Spinal cord (tissue), 10 donors: ENCODE measurements around the gene MTAP. TPM values are rescaled to one million over a fixed set of nuclear protein-coding genes. Genes with fewer than 3 reads are reported as not detected.
A peak's percentile ranks its signal among the peaks of the same experiment; 100 is the strongest.

Source experiments
- DNase-seq, 6 donors: peaks; one replicate each; pipeline versions ENCODE4 v3.0.0 to v3.0.0-alpha.2; 2013 to 2015; ENCODE audit warnings: low spot score in 6 of 6, low read depth in 4 of 6
- H3K27ac ChIP-seq: one replicate; pipeline ENCODE4 v1.5.1; 2013; ENCODE audit warnings: low read depth, low read length, control low read depth
- H3K27me3 ChIP-seq: one replicate; pipeline ENCODE4 v1.6.1; 2013; ENCODE audit warnings: low read length; ENCODE audit not compliant: control insufficient read depth, insufficient read depth
- H3K36me3 ChIP-seq: one replicate; pipeline ENCODE4 v1.6.1; 2013; ENCODE audit warnings: low read length; ENCODE audit not compliant: control insufficient read depth, insufficient read depth
- H3K4me1 ChIP-seq: one replicate; pipeline ENCODE4 v1.6.1; 2013; ENCODE audit warnings: low read length; ENCODE audit not compliant: control insufficient read depth, insufficient read depth
- H3K4me3 ChIP-seq: one replicate; pipeline ENCODE4 v1.5.1; 2013; ENCODE audit warnings: low read depth, low read length, control low read depth
- H3K9me3 ChIP-seq: one replicate; pipeline ENCODE4 v1.6.1; 2013; ENCODE audit warnings: low read length; ENCODE audit not compliant: control insufficient read depth, insufficient read depth
- WGBS: methylation state at CpG from one replicate; pipeline ENCODE4 v1.1.5; 2013; ENCODE audit warnings: missing lambda C conversion rate; ENCODE audit not compliant: insufficient coverage; 5-methylcytosine and 5-hydroxymethylcytosine counted together
- polyA plus RNA-seq, 2 donors: library from polyadenylated mRNA; unstranded; fragments of 120-200 nt; gene quantifications; one replicate each; pipeline ENCODE4 v1.2.1, GENCODE V29; 2013; ENCODE audit not compliant: insufficient read length in 2 of 2
- total RNA-seq, 2 donors: library from RNA; depleted of rRNA in 1 of 2; stranded (reverse); fragments of 120-200 nt in 1 of 2; fragments of >200 nt in 1 of 2; gene quantifications; one replicate each; pipeline versions ENCODE4 v1.2.3 to v1.2.4, GENCODE V29; 2013 to 2014
- donor health status: healthy.

MTAP gene
- total and polyA plus RNA-seq, 4 donors = 19.8 to 30.0 (median 22.8) TPM

GRCh38 chr9:21777701-21778100, 24.7 kb upstream of the MTAP start:
- no peaks in the 10 kb centered on the region for H3K27me3 ChIP-seq
- no peaks in the 10 kb centered on the region for H3K4me1 ChIP-seq
- WGBS = no CpG with 5 or more reads among the region's 1 CpG
- no peak overlapping the region for H3K27ac ChIP-seq
- H3K4me3 ChIP-seq = no peak overlapping the region
- H3K9me3 ChIP-seq = no peaks in the 10 kb centered on the region
- no peaks in the 10 kb centered on the region for H3K36me3 ChIP-seq
- no peak for DNase-seq

- Histone ChIP-seq H3K27ac (no peak overlapping the region), H3K9me3 (no peaks in the 10 kb centered on the region), H3K36me3 (no peaks in the 10 kb centered on the region), H3K27me3 (no peaks in the 10 kb centered on the region), H3K4me3 (no peak overlapping the region), H3K4me1 (no peaks in the 10 kb centered on the region)
- no peak for DNase-seq
- no CpG with 5 or more reads among the region's 1 CpG for WGBS
Observed at GRCh38 chr9:21778304-21778703, 24.1 kb upstream of the MTAP start.

- Histone ChIP-seq H3K9me3 (no peaks in the 10 kb centered on the region), H3K4me3 (no peak overlapping the region), H3K4me1 (no peaks in the 10 kb centered on the region), H3K27ac (no peak overlapping the region), H3K36me3 (no peaks in the 10 kb centered on the region), H3K27me3 (no peaks in the 10 kb centered on the region)
- no peak for DNase-seq
- no CpG with 5 or more reads among the region's 2 CpGs for WGBS
Observed at GRCh38 chr9:21779397-21779796, 23.0 kb upstream of the MTAP start.

GRCh38 chr9:21781656-21782055, 20.8 kb upstream of the MTAP start:
- H3K9me3 ChIP-seq = no peaks in the 10 kb centered on the region
- no CpG with 5 or more reads among the region's 2 CpGs for WGBS
- H3K27ac ChIP-seq = no peak overlapping the region
- no peak for DNase-seq
- H3K36me3 ChIP-seq = no peaks in the 10 kb centered on the region
- no peaks in the 10 kb centered on the region for H3K27me3 ChIP-seq
- H3K4me3 ChIP-seq = no peak overlapping the region
- no peaks in the 10 kb centered on the region for H3K4me1 ChIP-seq

GRCh38 chr9:21782205-21782604, 20.2 kb upstream of the MTAP start:
- Histone ChIP-seq H3K27me3 (no peaks in the 10 kb centered on the region), H3K4me1 (no peaks in the 10 kb centered on the region), H3K9me3 (no peaks in the 10 kb centered on the region), H3K27ac (no peak overlapping the region), H3K4me3 (no peak overlapping the region), H3K36me3 (no peaks in the 10 kb centered on the region)
- no peak for DNase-seq
- WGBS = 100% methylated on average over 1 of the region's 2 CpGs

- Histone ChIP-seq H3K36me3 (no peaks in the 10 kb centered on the region), H3K9me3 (no peaks in the 10 kb centered on the region), H3K27ac (no peak overlapping the region), H3K4me3 (no peak overlapping the region), H3K27me3 (no peaks in the 10 kb centered on the region), H3K4me1 (no peaks in the 10 kb centered on the region)
- 21% methylated on average over 2 of the region's 6 CpGs for WGBS
- DNase-seq = no peak
Observed at GRCh38 chr9:21788752-21789151, 13.7 kb upstream of the MTAP start.

- H3K36me3 ChIP-seq = no peaks in the 10 kb centered on the region
- no peaks in the 10 kb centered on the region for H3K4me1 ChIP-seq
- peak in 5 of 6 donors; percentile 74 to 96 (median 78) for DNase-seq
- H3K27ac ChIP-seq = no peak overlapping the region
- H3K4me3 ChIP-seq = no peak overlapping the region
- no CpG with 5 or more reads among the region's 2 CpGs for WGBS
- no peaks in the 10 kb centered on the region for H3K9me3 ChIP-seq
- no peaks in the 10 kb centered on the region for H3K27me3 ChIP-seq
Observed at GRCh38 chr9:21789541-21790037, 12.8 kb upstream of the MTAP start.

- no peak for DNase-seq
- WGBS = 90% methylated on average over 2 of the region's 2 CpGs
- Histone ChIP-seq H3K4me1 (no peaks in the 10 kb centered on the region), H3K9me3 (no peaks in the 10 kb centered on the region), H3K27ac (no peak overlapping the region), H3K36me3 (no peaks in the 10 kb centered on the region), H3K27me3 (peaks cover 8% of the 10 kb centered on the region), H3K4me3 (no peak overlapping the region)
Observed at GRCh38 chr9:21795483-21795882, 7.0 kb upstream of the MTAP start.

- peaks cover 4% of the 10 kb centered on the region for H3K4me1 ChIP-seq
- peaks cover 8% of the 10 kb centered on the region for H3K27me3 ChIP-seq
- no peaks in the 10 kb centered on the region for H3K36me3 ChIP-seq
- no peaks in the 10 kb centered on the region for H3K9me3 ChIP-seq
- no peak overlapping the region for H3K4me3 ChIP-seq
- no CpG with 5 or more reads among the region's 3 CpGs for WGBS
- no peak overlapping the region for H3K27ac ChIP-seq
- DNase-seq = no peak
Observed at GRCh38 chr9:21796768-21797167, 5.7 kb upstream of the MTAP start.

- WGBS = 75% methylated on average over 2 of the region's 11 CpGs
- Histone ChIP-seq H3K4me1 (peaks cover 12% of the 10 kb centered on the region), H3K27ac (peak overlapping the region; percentile 93), H3K9me3 (no peaks in the 10 kb centered on the region), H3K36me3 (no peaks in the 10 kb centered on the region), H3K4me3 (peak overlapping the region; percentile 82), H3K27me3 (peaks cover 8% of the 10 kb centered on the region)
- no peak for DNase-seq
Observed at GRCh38 chr9:21800931-21801682, 1.3 kb upstream of the MTAP start.
